Panc1 (cell line): ENCODE measurements around the gene SETD7. TPM values are rescaled to one million over a fixed set of nuclear protein-coding genes. Genes with fewer than 3 reads are reported as not detected.

Experiments used
- ATAC-seq: fragments of 200-7000 bp; cut with Tn5 transposase; 2 replicates; pipeline ENCODE4 v1.9.1; 2020; ENCODE audit warnings: mild to moderate bottlenecking, moderate library complexity
- BruUV-seq: library from RNA; stranded (reverse); fragments of 400-500 nt; replicated peaks from 2 replicates; lab custom pipeline; 2021; lab: Mats Ljungman, UMichigan
- CTCF ChIA-PET: fragments of 300-600 bp; sonication (Branson Sonifier 250); formaldehyde crosslinking; loops from one replicate; lab custom pipeline; 2022; ENCODE audit warnings: antibody characterized with exemption; lab: Charles Lee
- POLR2A ChIA-PET: fragments of 300-600 bp; sonication (Branson Sonifier 250); formaldehyde crosslinking; loops from one replicate; lab custom pipeline; 2022; ENCODE audit warnings: antibody characterized with exemption; lab: Charles Lee
- DNase-seq: peaks from one replicate; pipeline ENCODE4 v3.0.0-alpha.2; 2010; ENCODE audit warnings: low read depth, low spot score
- H3K27ac ChIP-seq: 2 replicates; pipeline ENCODE4 v1.5.1; 2011; ENCODE audit warnings: mild to moderate bottlenecking, low read length, inconsistent platforms
- H3K27me3 ChIP-seq: fragments of 200-500 bp; sonication (Bioruptor generic); 2 replicates; pipeline ENCODE4 v1.6.0; 2014; ENCODE audit warnings: low read length, inconsistent platforms; ENCODE audit not compliant: control insufficient read depth, insufficient read depth
- H3K36me3 ChIP-seq: fragments of 200-500 bp; sonication (Bioruptor generic); 2 replicates; pipeline ENCODE4 v1.5.1; 2014; ENCODE audit warnings: inconsistent platforms, mild to moderate bottlenecking, low read length, moderate library complexity; ENCODE audit not compliant: control insufficient read depth, insufficient read depth
- H3K4me1 ChIP-seq: 2 replicates; pipeline ENCODE4 v1.5.1; 2011; ENCODE audit warnings: inconsistent platforms, mild to moderate bottlenecking, low read length, moderate library complexity; ENCODE audit not compliant: control insufficient read depth, insufficient read depth
- H3K4me3 ChIP-seq, 2 experiments: 2 replicates each; pipeline ENCODE4 v1.5.1; 2011 to 2012; ENCODE audit warnings: low read depth in 2 of 2, low read length in 2 of 2, mild to moderate bottlenecking in 2 of 2, inconsistent platforms in 1 of 2, moderate library complexity in 1 of 2
- H3K9me3 ChIP-seq: fragments of 200-500 bp; sonication (Bioruptor generic); 2 replicates; pipeline ENCODE4 v1.5.1; 2014; ENCODE audit warnings: low read depth, mild to moderate bottlenecking, inconsistent platforms, low read length, moderate library complexity; ENCODE audit not compliant: control insufficient read depth, insufficient read depth
- CTCF ChIP-seq: fragments of 450-650 bp; IDR thresholded peaks from 2 replicates; pipeline ENCODE4 v1.5.1; 2017; ENCODE audit warnings: mild to moderate bottlenecking
- POLR2AphosphoS5 ChIP-seq: IDR thresholded peaks from 2 replicates; pipeline ENCODE4 v1.6.1; 2012; ENCODE audit warnings: mild to moderate bottlenecking, low read depth, low read length, moderate library complexity
- REST ChIP-seq, 2 experiments: IDR thresholded peaks; 2 replicates each; pipeline ENCODE4 v1.6.1; 2011 to 2012; ENCODE audit warnings: low read depth in 2 of 2, control low read depth in 1 of 2, low read length in 1 of 2, mild to moderate bottlenecking in 1 of 2, moderate library complexity in 1 of 2; ENCODE audit not compliant: insufficient read depth in 1 of 2
- SIN3A ChIP-seq: IDR thresholded peaks from 2 replicates; pipeline ENCODE4 v1.6.1; 2012; ENCODE audit warnings: low read depth, mild to moderate bottlenecking, low read length, moderate library complexity, borderline replicate concordance; ENCODE audit not compliant: insufficient read depth
- TCF7L2 ChIP-seq: IDR thresholded peaks from 2 replicates; pipeline ENCODE4 v1.6.1; 2011; ENCODE audit warnings: mild to moderate bottlenecking, low read depth, low read length, inconsistent platforms
- in situ Hi-C: cut with HindIII; loops from 2 replicates; pipeline ENCODE4 v1.10.0; 2016; ENCODE audit warnings: low sequenced_read_pairs, low pct_unique_long_range_greater_than_20kb
- intact Hi-C: fragments of 100-400 bp; cut with micrococcal nuclease; formaldehyde crosslinking; loops from one replicate; pipeline ENCODE4 v1.10.0; 2022; ENCODE audit not compliant: unreplicated experiment
- total RNA-seq: library from RNA; stranded (reverse); gene quantifications from one replicate; pipeline ENCODE4 v1.2.1, GENCODE V29; 2021; ENCODE audit not compliant: unreplicated experiment

The SETD7 gene
- total RNA-seq, 1 experiment from 2014 or later: 24.8 TPM

- BruUV-seq: no TSS peak
- ChIA-PET POLR2A (no interaction called here), CTCF (no interaction called here)
- H3K36me3 ChIP-seq: no peaks in the 10 kb centered on the region; the same call in 1 of the 2 replicates
- H3K4me1 ChIP-seq: peaks cover 20% of the 10 kb centered on the region
- intact Hi-C loops: no loop called here
- peak overlapping the region; percentile 69 to 77 for H3K4me3 ChIP-seq
- DNase-seq (no peak), ATAC-seq (peak; percentile 56)
- TF ChIP-seq SIN3A (no peak), REST (IDR thresholded peaks at IDR 0.05; ENCODE audit: insufficient read depth in 1 of 2, low read depth in 2 of 2, low read length in 1 of 2) (no peak)
- in situ Hi-C loops: no loop called here
- peak overlapping the region; percentile 61 for H3K27ac ChIP-seq
- H3K9me3 ChIP-seq: no peaks in the 10 kb centered on the region
- H3K27me3 ChIP-seq: no peaks in the 10 kb centered on the region
Observed at GRCh38 chr4:139555705-139556070, 331 bp downstream of the SETD7 start.

GRCh38 chr4:139554893-139555704 lies 920 bp downstream of the SETD7 start:
- Histone ChIP-seq H3K9me3 (no peaks in the 10 kb centered on the region), H3K36me3 (no peaks in the 10 kb centered on the region; the same call in 1 of the 2 replicates), H3K4me1 (peaks cover 20% of the 10 kb centered on the region), H3K27me3 (no peaks in the 10 kb centered on the region), H3K27ac (peak overlapping the region; percentile 80), H3K4me3 (peak overlapping the region; percentile 69 to 77)
- CTCF ChIA-PET: no interaction called here
- TF ChIP-seq POLR2AphosphoS5 (peak; percentile 55; the same call in 1 of the 2 replicates), CTCF (no peak), SIN3A (no peak), TCF7L2 (no peak)
- intact Hi-C loops: no loop called here
- in situ Hi-C loops: no loop called here
- BruUV-seq: no TSS peak
- POLR2A ChIA-PET: no interaction called here
- ATAC-seq (peak; percentile 75), DNase-seq (no peak)

- TSS peak; percentile 67 for BruUV-seq
- Histone ChIP-seq H3K36me3 (no peaks in the 10 kb centered on the region; the same call in 1 of the 2 replicates), H3K27me3 (no peaks in the 10 kb centered on the region), H3K9me3 (no peaks in the 10 kb centered on the region), H3K27ac (peak overlapping the region; percentile 80), H3K4me3 (peak overlapping the region; percentile 69 to 77; a peak in 3 of 4 replicates), H3K4me1 (peaks cover 20% of the 10 kb centered on the region)
- TF ChIP-seq SIN3A (no peak), TCF7L2 (no peak), POLR2AphosphoS5 (no peak), CTCF (no peak), REST (IDR thresholded peaks at IDR 0.05; ENCODE audit: insufficient read depth in 1 of 2, low read depth in 2 of 2, low read length in 1 of 2) (no peak)
- ChIA-PET CTCF (no interaction called here), POLR2A (no interaction called here)
- intact Hi-C loops: no loop called here
- DNase-seq (no peak), ATAC-seq (no peak)
- in situ Hi-C loops: no loop called here
Observed at GRCh38 chr4:139554642-139554892, 1.5 kb downstream of the SETD7 start.
